NCI-H2227 treated with DMSO at 0.1 percent for 48 hours (cell line): ENCODE data around the gene FGF19.

Experiments
- DNase-seq: peaks from one replicate; lab custom pipeline; 2025; lab: John Stamatoyannopoulos, UW

The FGF19 gene, protein sequence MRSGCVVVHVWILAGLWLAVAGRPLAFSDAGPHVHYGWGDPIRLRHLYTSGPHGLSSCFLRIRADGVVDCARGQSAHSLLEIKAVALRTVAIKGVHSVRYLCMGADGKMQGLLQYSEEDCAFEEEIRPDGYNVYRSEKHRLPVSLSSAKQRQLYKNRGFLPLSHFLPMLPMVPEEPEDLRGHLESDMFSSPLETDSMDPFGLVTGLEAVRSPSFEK

DNA sequence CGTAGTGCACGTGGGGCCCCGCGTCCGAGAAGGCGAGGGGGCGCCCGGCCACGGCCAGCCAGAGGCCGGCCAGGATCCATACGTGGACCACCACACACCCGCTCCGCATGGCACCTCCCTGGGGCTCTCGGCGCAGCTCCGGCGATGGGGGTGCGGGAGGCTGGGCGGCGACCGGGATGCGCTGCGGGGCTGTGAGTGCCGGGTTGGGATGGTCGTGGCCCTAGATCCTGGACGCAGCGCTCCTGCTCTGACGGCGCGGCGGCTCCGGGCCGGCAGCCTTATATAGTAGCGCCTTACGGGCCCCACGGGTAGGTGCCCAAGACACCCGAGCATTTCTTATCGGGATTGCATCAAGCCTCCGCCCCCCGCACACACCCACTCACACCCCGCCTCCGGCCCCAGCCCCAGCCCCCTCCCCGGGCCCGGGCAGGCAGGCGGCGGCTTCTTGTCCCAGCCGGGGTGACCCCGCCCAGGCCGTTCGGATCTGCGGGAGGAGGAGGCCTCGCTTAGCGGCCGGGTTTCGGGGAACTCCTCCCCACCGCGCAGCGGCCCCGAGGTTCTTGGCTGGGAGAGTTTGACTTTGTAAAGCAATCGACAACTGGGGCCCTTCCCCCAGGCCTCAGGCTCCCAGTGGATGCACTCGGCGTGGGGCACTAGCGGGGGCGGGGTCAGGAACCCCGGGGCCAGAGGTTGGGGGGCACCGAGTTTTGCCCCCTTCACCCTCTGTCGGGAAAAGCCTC lies at the start of gene FGF19:
TSS of gene FGF19 (minus strand) at position 255 of the 740 bp plus-strand sequence. CDS start at position 109, 146 bp downstream.
- DNase-seq = no peak

DNA sequence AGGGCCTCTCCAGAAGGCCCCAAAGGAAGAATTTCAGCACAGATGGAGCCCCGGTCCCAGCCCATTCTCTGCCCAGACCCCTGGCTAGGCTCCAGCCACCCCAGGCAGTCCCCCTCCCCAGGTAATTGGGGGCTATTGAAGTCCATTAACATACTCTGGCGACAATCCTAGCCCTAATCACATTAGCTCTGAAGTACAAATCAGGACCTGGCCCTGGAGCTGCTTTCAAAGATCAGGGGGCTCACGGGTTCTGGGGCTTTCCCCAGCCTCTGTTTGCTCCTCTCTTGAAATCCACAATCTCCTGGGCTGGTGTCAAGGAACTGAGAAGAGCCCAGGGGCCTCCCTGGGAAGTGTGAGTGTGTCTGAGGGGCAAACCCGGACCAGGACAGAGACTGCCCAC lies 49.1 kb upstream of the FGF19 start:
- no peak for DNase-seq

DNA sequence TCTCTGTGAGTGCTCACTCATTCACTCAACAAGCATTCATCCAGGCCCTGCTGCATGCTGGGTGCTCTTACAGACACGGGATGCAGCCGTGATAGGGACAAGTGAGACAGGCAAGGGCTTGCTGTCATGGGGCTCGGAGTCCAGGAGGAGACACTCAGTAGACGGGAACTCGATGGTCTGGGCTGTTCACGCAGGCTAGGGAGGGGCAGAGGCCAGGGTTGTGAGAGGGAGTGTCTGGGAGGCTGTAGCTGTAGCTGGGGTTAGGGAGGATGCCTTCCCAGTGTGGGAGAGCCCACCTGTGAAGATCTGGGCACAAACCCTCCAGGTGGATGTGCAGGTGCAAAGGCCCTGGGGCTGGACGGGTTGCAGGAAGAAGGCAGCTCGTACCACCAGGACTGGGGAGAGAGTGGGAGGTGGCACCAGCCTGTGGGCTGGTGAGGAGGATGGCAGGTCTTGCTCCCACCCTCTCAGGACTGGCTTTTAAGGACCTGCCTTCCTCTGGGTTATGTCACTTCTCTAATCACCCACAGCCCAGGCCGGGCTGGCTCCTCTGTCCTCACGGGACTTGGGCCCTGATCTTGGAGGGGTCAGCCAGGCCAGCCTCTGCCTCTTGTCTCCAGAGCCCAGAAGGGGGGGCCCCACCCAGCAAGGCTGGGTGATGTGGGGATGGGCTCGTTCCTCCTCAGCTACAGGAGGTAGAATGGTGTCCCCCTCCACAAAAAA lies 47.2 kb upstream of the FGF19 start:
- DNase-seq = no peak

DNA sequence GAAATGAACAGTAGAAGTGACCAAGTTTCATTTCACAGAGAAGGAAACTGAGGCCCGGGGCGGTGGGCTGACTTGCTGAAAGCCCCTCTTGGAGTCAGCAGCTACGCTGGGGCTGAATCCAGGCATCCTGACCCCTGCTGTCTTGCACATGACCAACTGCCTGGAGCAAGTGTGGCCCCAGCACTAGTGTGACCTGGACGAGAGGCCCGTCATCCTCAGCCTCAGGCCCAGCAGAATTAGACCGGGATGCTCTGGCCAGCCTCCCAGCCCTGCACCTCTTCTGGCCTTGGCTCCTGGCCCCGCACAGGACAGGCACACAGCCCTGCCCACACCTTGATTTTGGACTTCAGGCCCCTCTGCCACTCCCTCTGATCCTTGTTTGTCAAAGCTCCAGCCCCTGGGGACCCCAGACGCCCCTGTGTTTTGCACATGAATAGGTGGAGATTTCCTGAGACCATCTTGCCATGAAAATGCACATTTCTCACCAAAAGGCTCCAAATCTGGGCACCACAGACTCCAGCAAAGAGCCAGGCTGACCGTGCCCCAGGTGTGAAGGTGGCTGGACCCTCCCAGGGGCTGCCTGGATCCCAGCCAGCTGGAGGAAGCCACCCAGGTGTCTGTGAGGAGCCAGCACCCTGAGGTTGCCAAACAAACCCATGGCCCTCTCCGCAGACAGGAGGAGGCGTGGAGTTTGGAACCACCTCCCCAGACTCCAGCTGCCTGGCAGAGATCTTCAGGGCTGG lies 46.5 kb upstream of the FGF19 start:
- DNase-seq = no peak

DNA sequence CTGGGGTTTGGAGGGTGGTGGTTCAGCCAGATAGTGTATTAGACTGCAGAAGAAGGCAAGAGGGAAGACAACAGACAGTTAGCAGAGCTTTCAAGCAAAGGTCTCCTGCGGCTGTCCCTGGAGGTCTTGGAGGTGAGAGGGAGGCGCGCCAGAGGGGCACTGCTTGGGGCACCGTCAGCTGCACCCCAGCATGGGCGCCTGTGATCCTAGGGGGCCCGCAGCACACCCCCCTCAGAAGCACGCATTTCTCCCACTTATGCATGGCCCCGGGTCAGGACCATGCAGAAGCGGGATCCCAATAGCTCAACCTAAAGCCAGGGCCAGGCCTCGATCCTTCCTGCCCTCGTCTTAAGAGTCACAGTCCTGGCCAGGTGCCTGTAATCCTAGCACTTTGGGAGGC lies 44.8 kb upstream of the FGF19 start:
- no peak for DNase-seq

DNA sequence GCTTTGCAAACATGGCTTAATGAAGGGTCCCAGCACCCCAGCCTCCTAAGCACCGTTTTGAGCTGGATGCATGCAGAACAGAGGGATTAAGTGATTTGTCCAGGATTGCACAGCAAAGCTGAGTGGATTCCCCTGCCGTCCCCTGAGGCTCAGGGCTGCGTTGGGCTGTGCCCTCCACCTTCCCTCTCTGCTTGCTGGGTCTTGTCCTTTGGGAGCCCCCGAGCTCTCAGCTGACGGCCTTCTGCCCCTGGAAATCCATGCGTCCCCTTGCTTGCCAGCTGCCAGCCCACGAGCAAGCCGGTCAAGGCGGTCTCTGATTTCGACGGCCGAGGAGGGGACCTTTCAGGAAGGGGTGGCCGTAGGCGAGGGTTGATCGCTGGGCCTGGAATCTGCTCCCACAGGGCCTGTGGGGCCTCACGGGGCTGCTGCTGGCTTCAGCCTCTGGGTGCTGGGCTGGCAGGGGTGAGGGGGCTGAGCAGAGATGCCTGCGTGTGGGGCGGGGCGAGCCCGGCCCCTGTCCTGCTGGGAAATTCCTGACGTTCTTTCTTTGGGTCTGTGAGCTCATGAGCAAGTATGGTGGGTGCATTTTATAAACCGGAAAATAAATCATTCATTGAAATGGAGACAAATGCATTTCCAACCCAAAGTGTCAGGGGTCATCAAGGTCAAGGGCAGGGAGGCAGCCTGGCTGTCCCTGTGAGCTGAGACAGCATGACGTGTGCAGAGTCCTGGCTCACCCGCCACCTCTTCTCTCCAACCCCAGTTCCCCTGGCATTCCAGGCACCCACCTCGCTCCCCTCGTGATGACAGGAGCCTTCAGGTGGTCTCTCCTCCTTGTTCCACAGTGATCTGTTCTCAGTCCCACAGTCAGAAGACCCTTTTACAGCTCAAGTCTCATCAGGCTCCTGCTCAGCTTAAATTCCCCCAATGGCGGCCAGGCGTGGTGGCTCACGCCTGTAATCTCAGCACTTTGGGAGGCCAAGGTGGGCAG lies 43.2 kb upstream of the FGF19 start:
- no peak for DNase-seq

DNA sequence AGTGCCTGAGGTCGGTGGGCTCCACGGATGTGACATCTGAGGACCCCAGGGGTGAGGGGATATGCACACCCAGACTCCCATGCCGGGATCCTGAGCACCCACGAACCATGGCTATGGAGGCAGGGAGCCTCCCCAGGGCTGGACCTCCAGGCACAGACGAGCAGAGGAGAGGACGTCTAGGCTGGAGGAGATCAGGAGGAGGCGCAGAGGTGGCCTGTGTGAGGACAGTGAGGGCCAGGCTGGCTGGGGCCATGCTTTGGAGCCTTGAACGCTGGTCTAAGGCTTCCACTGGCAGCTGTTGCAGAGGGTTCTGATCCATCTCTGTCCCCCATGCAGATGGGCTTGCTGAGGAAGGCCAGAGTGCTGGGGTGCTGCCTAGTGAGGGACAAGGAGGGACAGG lies 42.3 kb upstream of the FGF19 start:
- no peak for DNase-seq

DNA sequence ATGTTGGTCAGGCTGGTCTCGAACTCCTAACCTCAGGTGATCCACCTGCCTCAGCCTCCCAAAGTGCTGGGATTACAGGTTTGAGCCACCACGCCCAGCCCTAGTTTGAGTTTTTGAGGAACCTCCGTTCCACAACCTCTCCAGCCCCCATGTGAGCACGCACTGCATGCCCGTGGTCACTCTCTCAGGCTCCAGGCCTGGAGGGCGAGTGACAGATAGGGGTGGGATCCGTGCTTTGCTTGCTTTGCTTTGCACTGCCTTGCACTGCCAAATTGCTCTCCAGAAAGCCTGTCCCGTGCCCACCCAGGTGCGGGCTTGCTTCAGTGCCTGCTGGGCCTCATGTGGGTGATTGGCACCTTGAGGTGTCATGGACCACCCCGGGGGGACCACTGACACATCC lies 41.4 kb upstream of the FGF19 start:
- no peak for DNase-seq

DNA sequence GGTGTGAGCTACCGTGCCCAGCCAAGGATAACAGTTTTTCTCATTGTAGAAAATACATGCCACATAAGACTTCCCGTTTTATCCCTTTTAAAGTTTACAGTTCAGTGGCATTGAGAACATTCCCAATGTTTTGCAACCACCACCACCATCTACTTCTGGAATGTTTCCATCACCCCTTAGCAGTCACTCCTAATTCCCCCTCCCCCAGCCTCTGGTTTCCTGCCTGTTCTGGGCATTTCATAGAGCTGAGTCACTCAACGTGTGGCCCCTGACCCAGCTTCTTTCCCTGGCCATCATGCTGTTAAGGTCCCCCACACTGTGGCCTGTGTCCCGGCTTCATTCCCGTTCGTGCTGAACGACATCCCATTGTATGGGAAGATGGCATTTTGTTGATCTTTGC lies 40.6 kb upstream of the FGF19 start:
- no peak for DNase-seq

DNA sequence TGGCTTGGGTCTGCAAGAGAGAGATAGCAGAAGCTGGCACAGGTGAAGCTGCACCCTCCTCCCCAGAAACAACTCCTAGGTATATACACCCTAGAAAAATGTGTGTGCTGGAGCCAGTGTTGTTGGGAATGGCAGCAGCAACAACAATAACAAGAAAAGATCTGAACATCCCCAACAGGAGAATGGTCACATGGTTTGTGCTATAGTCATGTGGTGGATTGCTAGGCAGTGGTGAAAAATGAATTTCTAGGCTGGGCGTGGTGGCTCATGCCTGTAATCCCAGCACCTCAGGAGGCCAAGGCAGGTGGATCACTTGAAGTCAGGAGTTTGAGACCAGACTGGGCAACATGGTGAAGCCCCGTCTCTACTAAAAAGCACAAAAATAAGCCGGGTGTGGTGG lies 31.0 kb upstream of the FGF19 start:
- no peak for DNase-seq

DNA sequence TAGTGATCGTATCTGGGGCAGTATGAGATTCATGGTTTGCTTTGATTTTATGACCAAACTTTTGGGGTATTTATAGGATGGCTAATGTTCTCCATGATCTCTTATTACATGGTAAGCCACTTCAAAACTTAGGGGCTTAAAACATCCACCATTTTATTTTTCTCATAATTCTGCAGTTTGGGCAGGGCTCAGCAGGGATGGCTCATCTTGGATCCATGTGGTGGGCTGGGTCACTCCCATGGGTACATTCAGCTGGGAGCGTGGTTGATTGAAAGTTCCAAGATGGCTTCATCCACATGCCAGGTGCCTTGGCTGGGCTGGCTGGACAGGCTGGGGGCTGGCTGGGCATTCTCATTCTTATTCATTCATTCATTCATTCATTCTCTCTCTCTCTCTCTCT lies 30.5 kb upstream of the FGF19 start:
- no peak for DNase-seq

DNA sequence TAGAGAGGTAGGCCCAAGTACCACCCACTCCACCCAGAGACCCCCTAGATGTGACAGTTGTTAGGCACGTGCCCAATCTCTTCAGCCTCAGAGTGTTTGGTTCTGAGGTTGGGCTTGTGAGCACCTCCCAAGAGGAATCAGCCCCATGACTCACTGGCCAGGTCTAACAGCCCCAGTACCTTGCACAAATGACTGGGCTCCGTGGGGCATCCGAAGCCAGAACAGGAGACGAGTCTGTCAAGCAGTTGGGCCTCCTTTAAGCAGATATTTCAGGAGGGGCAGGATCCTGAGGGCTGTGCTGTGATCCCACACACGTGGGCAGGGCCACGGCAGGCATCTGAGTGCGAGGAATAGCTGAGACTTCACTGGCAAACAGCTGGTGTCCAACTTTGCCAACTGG lies 29.1 kb upstream of the FGF19 start:
- no peak for DNase-seq

DNA sequence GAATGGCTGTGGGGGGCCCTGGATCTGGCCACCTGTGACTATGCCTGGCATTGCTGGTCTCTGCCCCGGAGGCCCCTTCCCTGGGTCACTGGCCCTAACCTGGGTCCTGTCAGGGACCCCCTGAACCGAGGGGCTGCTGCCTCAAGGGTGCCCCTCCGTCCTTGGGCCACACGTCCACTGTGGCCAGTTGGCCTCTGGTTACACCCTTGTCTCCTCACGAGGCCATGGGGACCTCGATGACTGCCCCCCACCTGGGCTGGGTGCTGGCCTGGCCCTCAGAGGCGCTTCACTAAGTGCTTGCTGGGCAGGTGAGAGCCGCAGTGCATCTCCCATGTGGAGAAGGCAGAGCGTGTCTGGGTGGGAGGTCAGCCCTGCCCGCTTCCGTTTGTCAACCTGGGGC lies 27.3 kb upstream of the FGF19 start:
- no peak for DNase-seq

DNA sequence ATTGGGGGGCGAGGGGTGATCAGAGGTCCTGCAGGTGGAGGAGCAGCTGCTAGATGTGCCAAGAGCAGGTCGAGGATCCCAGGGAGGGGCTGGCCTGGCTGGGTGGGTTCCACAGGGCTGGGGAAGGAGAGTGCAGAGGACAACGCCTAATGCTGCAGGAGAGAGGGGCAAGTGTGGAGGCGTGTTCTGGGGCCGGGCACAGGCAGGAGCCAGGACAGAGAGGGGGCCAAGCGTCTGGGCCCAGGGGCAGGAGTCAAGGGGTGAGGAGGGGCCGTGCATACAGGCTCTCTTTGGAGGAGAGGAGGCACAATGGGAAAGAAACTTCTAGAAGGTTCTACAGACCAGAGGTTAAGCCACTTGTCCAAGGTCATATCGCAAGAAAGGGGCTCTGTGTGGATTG lies 26.7 kb upstream of the FGF19 start:
- DNase-seq = no peak

DNA sequence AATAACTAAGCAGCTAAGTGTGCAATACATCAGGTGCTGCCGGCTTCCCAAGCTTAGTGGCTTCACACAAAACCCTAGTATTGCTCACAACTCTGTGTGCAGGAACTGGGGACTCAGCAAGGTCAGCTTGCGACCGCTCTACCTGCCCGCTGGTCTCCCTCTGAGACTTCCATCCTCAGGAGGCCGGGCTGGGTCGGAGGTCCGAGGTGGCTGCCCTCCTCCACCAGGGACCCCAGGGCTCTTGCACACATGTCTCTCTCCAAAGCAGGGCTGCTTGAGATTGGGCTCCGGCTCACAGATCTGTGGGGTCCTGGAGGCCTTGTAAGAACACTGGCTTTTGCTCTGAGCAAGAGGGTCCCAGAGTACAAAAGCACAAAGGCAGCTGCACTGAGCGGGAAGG lies 25.4 kb upstream of the FGF19 start:
- no peak for DNase-seq

DNA sequence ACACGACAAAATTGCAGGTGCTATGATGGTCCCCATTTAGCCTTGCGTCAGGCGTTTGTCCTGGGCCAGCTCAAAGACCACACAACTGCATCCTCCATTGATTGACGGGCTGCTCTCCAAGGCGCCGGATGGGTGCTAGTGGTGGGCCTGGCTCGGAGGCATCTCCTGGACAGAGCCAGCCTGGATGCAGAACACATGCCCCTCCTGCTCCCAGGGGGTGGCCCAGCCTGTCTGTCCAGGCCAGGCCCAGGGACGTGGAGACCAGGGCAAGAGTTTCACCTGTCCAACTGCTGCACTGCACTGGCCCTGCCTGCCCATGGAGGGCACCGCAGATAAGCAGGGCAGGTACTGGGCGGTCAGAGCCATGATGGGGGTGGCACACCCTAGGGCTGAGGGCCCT lies 23.4 kb upstream of the FGF19 start:
- DNase-seq = no peak

DNA sequence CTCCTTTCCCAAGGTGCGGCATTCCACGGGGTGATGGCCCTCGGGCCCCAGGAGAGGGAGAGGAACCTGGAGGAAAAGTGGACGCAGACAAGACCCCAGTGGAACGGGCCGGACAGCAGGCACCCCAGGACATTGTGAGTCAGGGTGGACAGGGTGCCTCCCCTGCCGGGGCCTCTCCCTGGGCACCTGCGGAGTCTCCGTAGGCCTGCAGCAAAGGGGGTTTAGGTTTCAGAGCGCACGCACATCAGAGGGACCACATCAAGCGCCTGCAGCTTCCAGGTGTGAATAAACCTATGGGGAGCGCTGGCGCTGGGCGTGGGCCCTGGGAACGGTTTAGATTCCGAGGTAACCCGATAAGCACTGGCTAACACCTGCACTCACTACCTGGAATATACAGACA lies 22.7 kb upstream of the FGF19 start:
- no peak for DNase-seq

DNA sequence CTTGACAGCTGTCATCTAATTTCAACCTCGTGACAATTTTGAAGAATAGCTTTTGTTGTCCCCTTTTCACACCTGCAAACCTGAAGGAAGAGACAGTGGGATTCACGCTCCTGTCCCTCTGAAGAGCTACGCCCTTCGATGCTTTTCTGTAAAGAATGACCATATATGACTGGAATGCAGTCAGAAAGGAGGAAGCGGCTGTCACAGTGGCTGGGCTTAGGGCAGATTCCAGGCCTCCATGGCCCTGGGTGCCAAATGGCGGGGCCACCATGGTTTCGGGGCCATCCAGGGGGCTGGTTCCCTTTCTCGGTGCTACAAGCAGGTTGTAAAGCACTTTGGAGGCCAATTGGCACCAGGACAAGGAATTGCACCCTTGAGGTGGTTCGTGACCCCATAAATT lies 22.2 kb upstream of the FGF19 start:
- no peak for DNase-seq

DNA sequence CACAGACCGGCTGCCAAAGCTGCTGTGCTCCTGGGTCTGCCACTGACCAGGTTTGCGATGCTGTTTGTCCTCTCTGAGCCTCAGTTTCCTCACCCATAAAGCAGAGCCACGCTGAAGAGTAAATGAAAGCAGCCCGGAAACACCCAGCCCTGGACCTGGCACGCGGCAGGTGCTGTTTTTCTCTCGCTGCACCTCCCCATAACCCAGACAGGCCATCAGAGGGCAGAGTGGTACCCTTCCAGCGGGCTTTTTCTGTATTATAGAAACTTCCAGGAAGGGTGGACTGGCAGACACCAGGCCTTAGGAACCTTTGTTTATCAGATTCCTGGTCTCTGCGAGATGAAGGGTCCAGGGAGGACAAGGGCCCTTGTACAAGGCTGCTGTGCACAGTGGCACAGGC lies 17.9 kb upstream of the FGF19 start:
- DNase-seq = no peak

DNA sequence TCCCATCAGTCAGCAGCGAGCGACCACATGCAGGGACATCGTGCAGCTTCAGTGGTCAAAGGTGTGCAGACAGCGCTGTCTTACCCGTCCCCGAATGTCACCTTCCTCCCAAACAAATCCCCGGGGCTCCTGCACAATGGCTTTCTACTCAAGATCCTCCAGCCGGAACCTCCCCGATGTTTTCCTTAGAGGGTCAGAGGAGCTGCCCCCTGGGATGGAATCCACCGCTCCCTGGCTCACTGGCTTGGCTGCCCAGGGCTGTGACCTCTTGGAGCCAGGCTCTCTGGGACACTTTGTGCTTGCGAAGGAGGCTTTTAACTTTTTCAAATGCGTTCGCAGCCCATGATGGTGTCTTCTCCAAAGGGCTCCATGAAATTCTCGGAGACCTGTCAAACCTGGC lies 17.3 kb upstream of the FGF19 start:
- no peak for DNase-seq

DNA sequence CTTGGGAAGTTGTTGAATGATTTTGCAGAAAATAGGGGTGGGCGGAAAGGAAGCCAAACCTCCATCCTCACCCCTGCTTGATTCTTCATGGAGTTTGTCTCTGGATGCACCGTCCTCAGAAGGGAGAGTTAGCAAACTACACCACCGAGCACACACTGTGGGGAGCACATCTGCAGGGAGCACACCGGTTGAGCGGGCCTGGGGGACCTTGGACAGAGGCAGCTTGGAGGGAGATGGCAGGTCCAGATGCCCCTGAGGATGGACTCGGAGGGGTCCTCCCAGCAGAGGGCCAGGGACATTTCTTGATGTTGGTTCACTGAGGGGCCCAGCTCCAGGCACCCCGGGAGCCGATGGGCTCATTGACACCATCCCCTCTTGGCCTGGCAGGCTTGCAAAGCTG lies 15.1 kb upstream of the FGF19 start:
- no peak for DNase-seq
